Measurements from ENCODE around the gene RBBP4. TPM values are rescaled to one million over a fixed set of nuclear protein-coding genes. Genes with fewer than 3 reads are reported as not detected.

Gene RBBP4
- total and polyA plus RNA-seq, 2 donors (not counting 1 experiment from before 2014, with no cell fraction given): 69.9 to 204 TPM

DNA sequence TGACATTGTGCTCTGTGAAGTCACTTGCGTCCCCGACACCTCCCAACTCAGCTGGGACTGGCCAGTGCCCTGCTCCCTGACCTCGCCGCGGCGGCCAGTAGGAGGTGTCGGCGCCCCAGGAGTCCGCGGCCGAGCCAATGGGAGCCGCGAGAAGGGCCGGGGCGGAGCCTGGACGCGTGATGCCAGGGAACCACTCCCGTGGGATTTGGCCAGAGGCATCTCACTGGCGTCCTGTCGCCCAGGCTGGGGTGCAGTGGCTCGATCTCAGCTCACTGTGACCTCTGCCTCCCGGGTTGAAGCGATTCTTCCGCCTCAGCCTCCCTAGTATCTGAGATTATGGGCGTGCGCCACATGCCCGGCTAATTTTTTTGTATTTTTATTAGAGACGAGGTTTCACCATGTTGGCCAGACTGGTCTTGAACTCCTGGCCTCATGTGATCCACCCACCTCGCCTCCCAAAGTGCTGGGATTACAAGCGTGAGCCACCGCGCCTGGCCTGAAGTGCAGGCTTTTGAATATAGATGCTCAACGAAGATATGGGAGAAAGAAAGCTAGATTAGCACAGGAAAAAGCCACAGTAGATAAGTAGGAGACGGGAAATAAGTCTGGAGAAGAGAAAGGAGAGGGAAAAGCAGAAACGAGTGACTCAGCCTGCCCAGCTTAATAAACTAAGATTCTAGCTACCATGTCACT, 38.7 kb upstream of the RBBP4 start:
- Histone ChIP-seq H3K27me3 (replicated peaks in 1 of 4; ENCODE audit: control extremely low read depth in 1 of 4, control insufficient read depth in 3 of 4, insufficient read depth in 4 of 4, low read length in 3 of 4) (peaks cover 0 to 6% (median 0%) of the 10 kb centered on the region in 4 experiments), H3K9me3 (ENCODE audit: control extremely low read depth in 1 of 3, control insufficient read depth in 2 of 3, insufficient read depth in 1 of 3, low read length in 2 of 3) (peaks cover 0 to 3% (median 0%) of the 10 kb centered on the region in 3 donors), H2AFZ (ENCODE audit: insufficient read depth, low read depth, low read length, poor library complexity, severe bottlenecking) (peak overlapping the region; percentile 80), H3K36me3 (replicated peaks in 1 of 2; ENCODE audit: control extremely low read depth in 1 of 2, control insufficient read depth in 1 of 2, extremely low read depth in 1 of 2, insufficient read depth in 2 of 2, low read length in 1 of 2) (no peaks in the 10 kb centered on the region), H3K9ac (ENCODE audit: low read length) (peak overlapping the region; percentile 67), H3K4me3 (ENCODE audit: control extremely low read depth in 1 of 5, extremely low read depth in 1 of 5, insufficient read depth in 1 of 5, low read depth in 2 of 5, low read length in 4 of 5) (peak overlapping the region in 4 of 5 experiments; percentile 38 to 61 (median 50)), H3K27ac (ENCODE audit: low read length in 2 of 2) (no peak overlapping the region), H4K20me1 (ENCODE audit: control insufficient read depth, insufficient read depth, low read length, poor library complexity, severe bottlenecking) (no peaks in the 10 kb centered on the region), H3K4me2 (replicated peaks; ENCODE audit: low read depth, low read length, poor library complexity, severe bottlenecking) (peak overlapping the region; percentile 90), H3K4me1 (ENCODE audit: control insufficient read depth in 2 of 2, insufficient read depth in 2 of 2, low read length in 2 of 2) (peaks cover 9 to 12% of the 10 kb centered on the region in 2 donors), H3K79me2 (ENCODE audit: control insufficient read depth, insufficient read depth, low read length) (no peaks in the 10 kb centered on the region)
- intact Hi-C loops (cut with micrococcal nuclease): no loop called here
- Mint-ChIP-seq H3K9me3 (ENCODE audit: insufficient read depth) (no peaks in the 10 kb centered on the region), H3K27ac (no peak overlapping the region), H3K4me3 (peak overlapping the region; percentile 85), H3K27me3 (no peaks in the 10 kb centered on the region), H3K4me1 (peaks cover 12% of the 10 kb centered on the region)
- ChIA-PET POLR2A (no interaction called here), CTCF (interaction anchor here (1.0 to 1.5 kb wide), 2 partner anchors 92 to 160 kb away, joined by 3 read pairs; no protein-coding TSS in a partner anchor)
- TF ChIP-seq EZH2 (IDR thresholded peaks at IDR 0.05; ENCODE audit: borderline replicate concordance, insufficient read depth, low read depth, low read length, poor library complexity, severe bottlenecking): no peak
- TF ChIP-seq, protein P1, sequence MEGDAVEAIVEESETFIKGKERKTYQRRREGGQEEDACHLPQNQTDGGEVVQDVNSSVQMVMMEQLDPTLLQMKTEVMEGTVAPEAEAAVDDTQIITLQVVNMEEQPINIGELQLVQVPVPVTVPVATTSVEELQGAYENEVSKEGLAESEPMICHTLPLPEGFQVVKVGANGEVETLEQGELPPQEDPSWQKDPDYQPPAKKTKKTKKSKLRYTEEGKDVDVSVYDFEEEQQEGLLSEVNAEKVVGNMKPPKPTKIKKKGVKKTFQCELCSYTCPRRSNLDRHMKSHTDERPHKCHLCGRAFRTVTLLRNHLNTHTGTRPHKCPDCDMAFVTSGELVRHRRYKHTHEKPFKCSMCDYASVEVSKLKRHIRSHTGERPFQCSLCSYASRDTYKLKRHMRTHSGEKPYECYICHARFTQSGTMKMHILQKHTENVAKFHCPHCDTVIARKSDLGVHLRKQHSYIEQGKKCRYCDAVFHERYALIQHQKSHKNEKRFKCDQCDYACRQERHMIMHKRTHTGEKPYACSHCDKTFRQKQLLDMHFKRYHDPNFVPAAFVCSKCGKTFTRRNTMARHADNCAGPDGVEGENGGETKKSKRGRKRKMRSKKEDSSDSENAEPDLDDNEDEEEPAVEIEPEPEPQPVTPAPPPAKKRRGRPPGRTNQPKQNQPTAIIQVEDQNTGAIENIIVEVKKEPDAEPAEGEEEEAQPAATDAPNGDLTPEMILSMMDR (IDR thresholded peaks at IDR 0.05): no peak
- peak; percentile 99 for ATAC-seq (ENCODE audit: low read depth)
- WGBS (ENCODE audit: insufficient coverage): 5% methylated on average over 33 of the region's 35 CpGs
- DNase-seq: peak; percentile 62

DNA sequence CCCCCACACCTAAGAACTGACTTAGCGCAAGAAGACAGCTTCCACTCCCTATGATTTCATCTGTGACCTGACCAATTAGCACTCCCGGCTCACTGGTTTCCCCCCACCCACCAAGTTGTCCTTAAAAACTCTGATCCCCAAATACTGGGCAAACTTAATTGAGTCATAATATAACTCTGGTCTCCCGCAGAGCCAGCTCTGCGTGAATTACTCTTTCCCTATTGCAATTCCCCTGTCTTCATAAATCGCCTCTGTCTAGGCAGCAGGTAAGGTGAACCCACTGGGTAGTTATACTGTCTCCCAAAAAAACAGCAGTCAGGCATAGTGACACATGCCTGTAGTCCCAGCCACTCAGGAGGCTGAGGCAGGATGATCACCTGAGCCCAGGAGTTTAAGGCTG, 37.5 kb upstream of the RBBP4 start:
- no peaks in the 10 kb centered on the region for H3K27me3 Mint-ChIP-seq
- H3K9ac ChIP-seq (ENCODE audit: low read length): no peak overlapping the region
- H3K4me1 ChIP-seq (ENCODE audit: control insufficient read depth in 2 of 2, insufficient read depth in 2 of 2, low read length in 2 of 2): peaks cover 9 to 12% of the 10 kb centered on the region in 2 donors
- CTCF ChIA-PET: interaction anchor here (1.5 kb wide), 1 partner anchor 93 kb away, joined by 3 read pairs; no protein-coding TSS in a partner anchor
- no peaks in the 10 kb centered on the region for H3K79me2 ChIP-seq (ENCODE audit: control insufficient read depth, insufficient read depth, low read length)
- H4K20me1 ChIP-seq (ENCODE audit: control insufficient read depth, insufficient read depth, low read length, poor library complexity, severe bottlenecking): no peaks in the 10 kb centered on the region
- peaks cover 0 to 3% (median 0%) of the 10 kb centered on the region in 3 donors for H3K9me3 ChIP-seq (ENCODE audit: control extremely low read depth in 1 of 3, control insufficient read depth in 2 of 3, insufficient read depth in 1 of 3, low read length in 2 of 3)
- H3K9me3 Mint-ChIP-seq (ENCODE audit: insufficient read depth): no peaks in the 10 kb centered on the region
- intact Hi-C loops (cut with micrococcal nuclease): no loop called here
- no peak overlapping the region for H3K27ac Mint-ChIP-seq
- peaks cover 12% of the 10 kb centered on the region for H3K4me1 Mint-ChIP-seq
- H3K4me3 Mint-ChIP-seq: peak overlapping the region; percentile 45
- H3K36me3 ChIP-seq (replicated peaks in 1 of 2; ENCODE audit: control extremely low read depth in 1 of 2, control insufficient read depth in 1 of 2, extremely low read depth in 1 of 2, insufficient read depth in 2 of 2, low read length in 1 of 2): no peaks in the 10 kb centered on the region
- no peak overlapping the region for H3K4me2 ChIP-seq (replicated peaks; ENCODE audit: low read depth, low read length, poor library complexity, severe bottlenecking)
- no peak overlapping the region for H2AFZ ChIP-seq (ENCODE audit: insufficient read depth, low read depth, low read length, poor library complexity, severe bottlenecking)
- POLR2A ChIA-PET: no interaction called here
- TF ChIP-seq, protein P1 (IDR thresholded peaks at IDR 0.05): no peak
- TF ChIP-seq EZH2 (IDR thresholded peaks at IDR 0.05; ENCODE audit: borderline replicate concordance, insufficient read depth, low read depth, low read length, poor library complexity, severe bottlenecking): no peak
- H3K27ac ChIP-seq (ENCODE audit: low read length in 2 of 2): no peak overlapping the region
- WGBS (ENCODE audit: insufficient coverage): 98% methylated on average over 4 of the region's 5 CpGs
- H3K4me3 ChIP-seq (ENCODE audit: control extremely low read depth in 1 of 5, extremely low read depth in 1 of 5, insufficient read depth in 1 of 5, low read depth in 2 of 5, low read length in 4 of 5): no peak overlapping the region
- H3K27me3 ChIP-seq (replicated peaks in 1 of 4; ENCODE audit: control extremely low read depth in 1 of 4, control insufficient read depth in 3 of 4, insufficient read depth in 4 of 4, low read length in 3 of 4): peaks cover 0 to 6% (median 0%) of the 10 kb centered on the region in 4 experiments
- DNase-seq (no peak), ATAC-seq (ENCODE audit: low read depth) (no peak)

Measured in B cell (primary cell).